SK-N-DZ (cell line): Measurements from ENCODE around the gene GLI3. TPM values are rescaled to one million over a fixed set of nuclear protein-coding genes. Genes with fewer than 3 reads are reported as not detected.
A peak's percentile ranks its signal among the peaks of the same experiment; 100 is the strongest.

Experiments used
- DNase-seq: peaks from one replicate; pipeline ENCODE4 v3.0.0-alpha.2; 2015; ENCODE audit warnings: low spot score
- polyA plus RNA-seq, 2 experiments: library from polyadenylated mRNA; depleted of rRNA; stranded (reverse); fragments of >200 nt; gene quantifications; 2 replicates each; pipeline ENCODE4 v1.2.3, GENCODE V29; 2014

The GLI3 gene
- polyA plus RNA-seq (2014; cell fraction: cytosol; rRNA removed), result 2.4 and 2.6 TPM in 2 replicates
- 1.5 and 3.5 TPM in 2 replicates for polyA plus RNA-seq (2014; cell fraction: nucleus; rRNA removed)

DNA sequence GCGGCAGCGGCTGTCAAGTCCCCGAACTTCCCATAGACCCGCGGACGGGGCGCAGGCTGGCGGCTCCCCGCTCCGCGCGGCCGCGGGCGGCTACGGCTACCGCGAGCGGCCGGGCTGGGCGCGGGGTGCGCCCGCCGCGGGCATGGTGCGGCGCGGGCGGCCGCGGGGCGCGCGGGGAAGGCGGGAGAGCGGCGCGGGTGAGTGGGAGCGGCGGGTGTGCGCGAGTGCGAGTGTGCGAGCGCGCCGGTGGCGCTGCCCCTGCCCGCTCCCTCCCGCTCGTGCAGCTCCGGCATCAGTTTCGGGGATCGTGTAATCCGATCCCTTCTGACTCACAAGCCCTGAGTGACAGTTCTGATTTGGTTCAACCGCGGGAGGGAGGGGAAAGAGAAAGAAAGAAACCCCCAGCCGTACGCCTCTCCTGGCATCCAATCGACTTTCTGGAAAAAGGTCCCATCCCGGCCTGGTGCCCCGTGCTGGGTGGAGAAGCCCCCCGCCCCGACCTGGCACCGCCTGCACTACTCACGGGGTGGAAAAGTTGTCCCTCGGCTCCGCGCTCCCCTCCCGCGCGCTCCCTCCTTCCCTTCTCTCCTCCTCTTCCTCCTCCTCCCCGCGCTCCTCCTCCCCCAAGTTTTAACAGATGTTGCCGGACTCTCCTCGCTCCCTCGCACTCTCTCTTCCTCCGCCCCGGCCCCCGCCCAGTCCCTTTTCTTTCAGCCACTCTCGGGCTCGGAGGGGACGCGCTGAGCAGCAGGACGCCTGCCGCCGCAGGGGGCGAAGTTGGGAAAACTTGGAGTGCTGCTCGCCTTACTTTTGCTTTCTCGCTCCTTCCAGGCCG, at the start of gene GLI3:
GLI3 (minus strand) TSS at position 234 of the 835 bp plus-strand sequence. CDS start 13,956 bp downstream, outside the sequence.
- peak; percentile 74 for DNase-seq

DNA sequence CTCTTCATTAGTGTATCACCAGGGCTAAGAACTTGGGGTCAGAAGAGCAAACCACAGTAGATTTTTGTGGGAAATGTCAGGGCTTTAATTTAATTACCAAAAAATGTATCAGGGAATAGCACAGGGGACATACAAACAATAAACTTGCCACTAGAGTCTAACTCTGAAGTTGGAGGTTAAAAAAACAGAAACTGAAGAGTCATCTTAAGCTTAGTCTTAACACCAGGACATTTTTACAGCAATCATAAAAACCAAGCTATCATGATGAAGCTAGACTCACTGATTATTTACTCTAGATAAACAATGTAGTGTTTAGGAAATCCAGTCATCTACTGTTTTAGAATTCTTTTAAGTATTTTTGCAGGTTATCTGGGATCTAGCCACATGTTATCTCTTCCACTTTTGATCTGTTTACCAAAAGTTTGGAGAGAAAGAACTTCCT, 48.4 kb upstream of the GLI3 start:
- no peak for DNase-seq

DNA sequence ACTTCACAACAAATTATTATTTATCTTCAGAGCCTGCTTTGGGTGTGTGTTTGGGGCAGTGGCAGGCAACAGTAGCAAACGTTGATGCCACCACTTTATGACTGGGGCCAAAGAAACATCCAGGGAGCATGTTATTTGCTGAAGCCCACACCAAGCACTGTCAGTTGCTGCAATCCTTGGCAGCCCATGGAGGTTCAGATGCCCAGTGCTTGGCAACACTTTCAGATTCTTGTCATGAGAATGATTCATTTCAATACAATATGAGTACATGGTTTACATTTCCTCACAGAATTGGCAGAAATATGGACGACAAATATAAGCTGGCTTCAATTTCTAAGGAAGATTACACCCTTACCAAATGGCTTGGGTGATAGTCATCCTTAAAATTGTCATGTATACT, 46.5 kb upstream of the GLI3 start:
- DNase-seq, result no peak

DNA sequence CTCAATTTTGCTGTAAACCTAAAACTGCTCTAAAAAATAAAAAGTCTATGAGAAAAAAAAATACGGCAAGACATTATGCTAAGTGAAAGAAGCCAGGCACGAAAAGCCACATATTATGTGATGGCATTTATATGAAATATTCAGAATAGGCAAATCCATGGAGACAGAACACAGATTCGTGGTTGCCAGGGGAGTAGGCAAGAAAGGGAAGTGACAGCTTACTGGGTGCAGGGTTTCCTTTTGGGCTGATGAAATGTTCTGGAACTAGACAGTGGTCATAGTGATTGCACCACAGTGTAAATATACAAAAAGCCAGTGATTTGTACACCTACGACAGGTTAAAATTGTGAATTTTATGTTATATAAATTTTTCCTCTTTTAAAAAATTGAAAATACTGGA, 41.3 kb upstream of the GLI3 start:
- DNase-seq, result no peak

DNA sequence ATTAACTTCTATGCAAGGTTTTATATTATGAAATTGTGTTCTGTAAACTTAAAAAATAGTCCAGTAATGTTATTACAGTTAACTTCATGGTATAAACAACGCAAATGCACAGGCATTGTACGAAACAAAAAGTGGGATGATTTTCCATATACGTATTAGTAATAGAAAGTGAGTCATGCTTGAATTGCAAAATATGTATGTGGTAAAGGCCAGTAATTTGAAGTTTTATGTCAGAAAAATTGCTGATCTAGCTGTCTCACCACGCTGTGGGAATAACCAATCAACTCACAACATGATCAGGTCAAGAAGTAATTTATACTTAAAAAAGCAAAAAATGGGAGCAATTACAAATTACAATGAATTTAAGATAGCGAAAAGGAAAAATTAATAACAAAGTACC, 37.0 kb upstream of the GLI3 start:
- DNase-seq, result no peak

DNA sequence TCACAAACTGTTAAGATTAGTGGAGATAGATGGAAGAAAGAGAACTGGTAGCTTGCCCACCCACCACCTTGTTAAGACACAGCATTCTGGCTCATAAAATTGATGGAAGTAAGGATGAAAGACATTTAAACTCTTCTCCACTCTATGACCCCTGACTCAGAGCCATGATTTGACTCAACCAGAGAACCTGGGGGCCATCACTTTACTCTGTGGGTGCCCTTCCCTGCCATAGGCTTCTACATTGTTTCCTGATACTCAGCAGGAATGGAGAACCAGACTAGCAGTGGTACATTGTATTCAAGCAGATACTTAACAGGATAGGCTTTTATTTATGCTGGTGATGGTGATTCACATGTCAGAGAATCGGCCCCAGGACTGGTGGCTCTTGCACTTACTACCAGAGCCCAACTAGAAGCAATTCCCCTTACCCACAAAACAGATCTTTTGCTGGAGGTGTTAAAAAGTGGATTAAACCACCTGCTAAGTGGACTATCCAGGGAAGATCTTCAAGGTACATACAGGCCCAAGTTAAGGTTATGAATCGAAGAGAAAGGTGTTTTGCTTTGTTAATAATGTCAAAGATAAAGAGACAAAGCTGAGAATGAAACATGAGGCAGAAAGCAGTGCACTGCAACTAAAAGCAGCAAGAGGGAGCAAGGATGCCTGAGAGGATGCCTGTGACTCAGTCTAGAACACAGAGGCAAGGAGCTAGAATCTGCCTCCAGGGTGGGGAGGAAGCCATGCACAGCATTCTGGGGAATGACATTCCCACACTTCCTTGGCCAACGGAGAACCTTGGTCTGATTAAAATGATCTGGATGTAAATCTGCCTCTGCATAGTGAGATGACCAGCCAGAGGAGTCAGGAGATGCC, 36.0 kb upstream of the GLI3 start:
- DNase-seq, result peak; percentile 21

DNA sequence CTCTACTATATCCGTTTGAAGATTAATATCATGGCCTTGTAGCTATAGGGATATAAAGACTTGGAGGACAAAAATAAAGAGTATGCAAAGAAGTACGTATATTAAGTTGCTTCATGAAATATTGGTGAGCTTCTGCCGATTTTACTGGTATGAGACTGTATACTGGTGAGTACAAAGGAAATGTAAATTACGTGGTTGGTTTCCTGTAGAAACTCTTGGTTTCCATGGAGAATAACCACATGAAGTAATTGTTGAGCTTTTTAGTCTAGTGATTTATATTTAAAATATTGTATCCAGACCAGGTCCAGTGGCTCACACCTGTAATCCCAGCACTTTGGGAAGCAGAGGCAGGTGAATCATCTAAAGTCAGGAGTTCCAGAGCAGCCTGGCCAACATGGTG, 32.2 kb upstream of the GLI3 start:
- DNase-seq, result no peak

DNA sequence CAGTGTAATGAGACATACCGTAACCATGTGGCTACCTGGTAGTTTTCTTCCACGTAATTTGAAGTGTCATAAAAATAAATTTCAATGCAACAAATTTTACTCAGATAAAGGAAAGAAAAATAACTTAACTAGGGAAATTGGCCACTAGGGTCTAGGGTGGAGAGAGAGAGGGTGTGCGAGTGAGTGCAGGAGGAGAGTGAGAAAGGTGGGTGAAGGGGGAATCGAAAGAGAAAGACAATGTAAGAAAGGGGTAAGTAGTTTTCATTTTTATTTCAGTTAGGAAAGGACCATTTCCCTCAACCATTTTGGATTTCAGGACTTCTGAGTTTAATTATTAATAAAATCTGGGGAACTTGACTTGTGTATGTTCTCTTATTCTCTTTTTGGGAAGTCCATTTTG, 27.7 kb upstream of the GLI3 start:
- no peak for DNase-seq

DNA sequence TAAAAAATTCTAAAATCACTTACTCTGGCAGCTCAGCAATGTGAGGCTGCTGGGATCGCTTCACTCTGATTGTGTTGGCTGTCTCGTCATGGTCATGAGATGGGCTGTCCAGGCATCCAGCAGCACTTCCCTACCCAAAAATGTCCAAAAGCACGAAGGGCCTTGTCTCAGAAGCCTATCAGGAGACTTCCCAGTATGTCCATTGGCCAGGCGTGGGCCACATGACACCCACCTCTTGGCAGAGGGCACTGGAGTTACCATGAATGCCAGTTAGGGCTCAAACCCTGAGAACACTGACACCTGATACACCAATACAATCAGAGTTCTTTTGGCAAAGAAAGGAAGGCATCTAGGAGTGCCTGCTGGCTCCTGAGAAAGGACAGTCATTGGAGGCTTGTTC, 27.0 kb upstream of the GLI3 start:
- no peak for DNase-seq

DNA sequence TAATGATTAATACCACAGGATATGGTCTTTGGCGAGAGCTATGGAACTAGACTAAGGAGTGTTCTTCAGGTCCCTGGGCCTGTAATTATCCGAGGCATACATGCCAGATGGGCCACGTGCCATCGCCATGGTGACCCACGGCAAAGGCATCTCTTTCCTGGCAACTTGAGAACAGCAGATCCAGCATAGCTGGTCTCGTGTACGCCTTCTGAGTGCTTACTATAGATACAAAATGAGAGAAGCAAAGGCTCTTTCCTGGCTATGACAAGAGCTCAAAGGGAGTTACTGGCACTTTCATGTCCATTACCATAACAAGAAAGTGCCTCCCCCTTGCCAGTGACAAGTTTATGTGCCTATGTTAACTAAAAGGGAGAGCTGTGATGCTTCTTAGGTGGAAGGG, 26.0 kb upstream of the GLI3 start:
- DNase-seq, result peak; percentile 21

DNA sequence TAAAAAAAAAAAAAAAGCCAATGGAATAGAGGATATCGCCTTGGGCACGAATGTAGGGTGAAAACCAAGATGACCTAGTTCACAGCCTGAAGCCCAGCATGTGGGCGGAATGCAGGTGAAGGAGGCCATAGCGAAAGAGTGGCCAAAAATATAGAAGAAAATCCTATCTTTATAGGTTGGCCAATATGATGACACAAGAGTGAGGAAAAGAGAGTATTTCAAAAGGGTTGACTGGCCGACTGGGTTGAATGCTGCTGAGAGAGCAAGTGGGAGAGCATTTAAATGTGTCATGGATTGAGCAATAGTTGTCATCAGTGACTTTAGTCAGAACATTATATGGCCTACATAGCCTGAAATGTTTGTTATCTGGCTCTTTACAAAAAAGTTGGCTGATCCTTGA, 17.2 kb upstream of the GLI3 start:
- no peak for DNase-seq

DNA sequence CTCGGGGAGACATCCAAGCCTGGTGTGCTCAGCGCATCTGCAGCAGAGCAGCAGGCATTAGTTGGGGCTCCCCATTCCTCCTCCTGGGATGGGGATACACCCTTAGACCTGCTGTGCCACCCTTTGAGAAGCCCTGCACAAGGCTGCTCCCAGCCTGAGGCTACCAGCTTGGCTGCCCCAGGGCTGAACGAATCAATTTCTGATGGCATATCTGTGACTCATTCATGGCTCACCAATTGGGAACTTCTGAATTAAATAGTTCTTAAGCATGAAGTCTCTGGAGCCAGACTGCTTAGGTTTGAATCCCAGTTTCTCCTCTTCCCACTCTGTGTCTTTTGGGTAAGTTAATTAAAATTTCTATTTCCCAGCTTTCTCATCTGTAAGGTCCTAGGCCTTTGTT, 16.3 kb upstream of the GLI3 start:
- DNase-seq, result no peak

DNA sequence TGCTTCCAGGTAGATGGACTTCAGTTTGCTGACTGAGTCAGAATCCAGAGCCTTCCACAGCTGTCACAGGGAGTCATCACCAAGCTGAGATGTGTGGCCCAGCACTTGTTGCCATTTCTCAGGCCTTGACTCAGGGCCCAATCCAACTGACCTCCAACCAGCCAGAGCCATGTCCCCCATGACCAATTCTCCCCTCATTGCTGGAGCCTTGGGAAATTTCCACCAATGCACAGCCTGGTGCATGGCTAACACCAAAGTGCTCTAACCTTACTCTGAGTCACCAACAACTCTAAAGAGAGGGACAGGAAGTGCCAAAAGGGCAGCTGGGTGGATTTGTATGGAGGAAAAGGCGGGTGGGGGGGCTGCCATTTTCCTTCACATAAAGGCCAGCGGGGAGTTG, 13.4 kb upstream of the GLI3 start:
- DNase-seq, result no peak

DNA sequence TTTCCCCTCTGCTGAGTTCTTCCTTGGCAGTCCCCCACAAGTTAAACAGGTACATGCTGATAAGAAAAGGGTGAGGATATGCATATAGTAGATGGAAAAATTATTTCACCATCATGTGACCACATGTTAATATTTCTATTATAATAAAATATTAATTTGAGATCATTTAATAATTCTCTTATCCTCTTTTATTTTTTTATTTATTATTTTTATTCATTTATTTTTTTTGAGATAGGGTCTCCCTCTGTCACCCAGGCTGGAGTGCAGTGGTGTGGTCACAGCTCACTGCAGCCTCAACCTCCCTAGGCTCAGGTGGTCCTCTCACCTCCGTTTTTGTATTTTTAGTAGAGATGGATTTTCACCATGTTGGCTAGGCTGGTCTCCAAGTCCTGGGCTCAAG, 11.6 kb upstream of the GLI3 start:
- no peak for DNase-seq

DNA sequence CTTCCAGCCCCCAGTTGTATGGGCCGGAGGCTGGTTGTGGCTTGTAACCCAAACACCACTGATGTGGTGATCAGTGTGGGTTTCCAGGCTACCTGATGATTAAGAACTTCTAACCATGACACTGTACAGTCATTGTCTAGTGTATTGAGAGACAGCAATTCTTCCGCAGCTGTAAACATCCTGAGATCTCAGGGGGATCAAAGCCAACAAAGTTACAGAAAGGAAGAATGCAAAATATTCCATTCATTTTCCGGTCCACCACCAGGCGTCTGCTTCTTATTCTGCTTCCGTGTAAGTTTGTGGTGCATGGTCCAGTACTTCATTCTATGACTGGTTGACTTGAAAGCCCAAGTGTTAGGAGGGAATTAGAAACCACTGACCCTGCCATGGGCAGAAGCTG, 10.3 kb upstream of the GLI3 start:
- DNase-seq, result no peak

DNA sequence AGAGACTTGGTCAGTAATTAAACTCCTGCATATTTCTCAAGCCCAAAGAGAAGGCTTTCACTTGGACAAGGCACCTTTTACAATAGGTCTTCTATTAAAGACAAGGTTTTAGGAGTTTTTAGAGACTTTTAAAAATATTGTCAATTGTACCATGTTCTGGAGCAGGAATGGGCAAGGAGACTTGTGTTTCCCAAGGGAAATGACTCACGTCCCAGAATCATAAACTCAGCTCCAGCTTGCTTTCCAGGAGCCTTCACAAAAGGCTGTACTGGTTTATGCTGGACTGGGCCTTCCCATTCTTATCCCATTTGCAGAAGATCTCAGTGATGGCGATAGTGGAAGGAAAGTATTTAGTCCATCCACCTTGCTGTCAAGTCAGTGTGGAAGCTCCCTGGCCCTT, 7.8 kb upstream of the GLI3 start:
- no peak for DNase-seq

DNA sequence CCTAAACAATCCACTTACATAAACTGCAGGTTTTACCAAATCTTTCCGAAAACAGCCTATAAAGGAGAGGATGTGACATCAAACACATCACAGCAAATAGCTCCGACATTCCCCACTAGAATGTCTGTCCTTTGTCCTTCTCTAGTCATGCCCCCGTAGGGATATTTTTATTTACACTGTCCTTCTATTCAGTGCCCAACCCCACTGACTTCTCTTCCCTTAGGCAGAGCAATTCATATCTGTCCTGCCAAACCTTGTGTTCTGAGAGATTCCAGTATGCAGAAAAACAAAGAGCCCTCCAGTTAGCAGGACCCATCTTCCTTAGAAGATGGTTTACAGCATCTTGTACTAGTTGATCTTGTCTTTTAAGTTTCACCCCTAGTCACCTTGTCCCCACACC, 5.4 kb upstream of the GLI3 start:
- DNase-seq, result no peak

DNA sequence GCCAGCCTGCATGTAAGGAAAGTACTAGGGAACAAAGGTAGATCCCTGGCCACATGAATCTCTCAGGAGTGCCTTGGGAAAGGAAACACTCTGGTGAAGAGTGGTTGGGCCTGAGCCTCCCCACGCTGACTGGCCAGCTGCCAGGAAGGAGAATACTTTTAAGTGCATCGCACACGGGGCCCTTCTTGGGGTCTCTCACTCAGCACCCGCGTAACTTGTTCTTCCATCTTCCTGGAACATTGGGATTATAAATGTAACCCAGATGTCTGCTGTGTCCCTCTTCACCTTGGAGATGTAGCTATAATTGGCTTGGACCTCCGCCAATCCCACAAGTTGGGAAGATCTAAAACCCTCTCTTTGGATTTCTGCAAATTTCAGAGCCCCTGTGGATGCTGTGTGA, 4.4 kb upstream of the GLI3 start:
- DNase-seq, result no peak

DNA sequence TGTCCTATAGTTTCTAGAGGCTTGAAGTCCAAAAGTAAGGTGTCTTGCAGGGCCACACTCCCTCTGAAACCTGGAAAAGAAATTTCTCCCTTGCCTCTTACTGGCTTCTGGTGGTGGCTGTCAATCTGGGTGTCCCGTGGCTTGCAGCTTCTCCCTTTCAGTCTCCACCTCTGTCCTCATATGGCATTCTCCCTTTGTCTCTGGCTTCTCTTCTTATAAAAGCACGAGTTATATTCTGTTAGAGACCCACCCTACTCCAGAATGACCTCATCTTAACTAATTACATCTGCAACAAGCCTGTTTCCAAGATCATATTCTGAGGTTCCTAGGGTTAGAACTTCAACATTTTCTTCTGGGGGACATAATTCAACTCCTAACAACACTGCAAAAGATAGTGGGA, 3.4 kb upstream of the GLI3 start:
- DNase-seq, result no peak

DNA sequence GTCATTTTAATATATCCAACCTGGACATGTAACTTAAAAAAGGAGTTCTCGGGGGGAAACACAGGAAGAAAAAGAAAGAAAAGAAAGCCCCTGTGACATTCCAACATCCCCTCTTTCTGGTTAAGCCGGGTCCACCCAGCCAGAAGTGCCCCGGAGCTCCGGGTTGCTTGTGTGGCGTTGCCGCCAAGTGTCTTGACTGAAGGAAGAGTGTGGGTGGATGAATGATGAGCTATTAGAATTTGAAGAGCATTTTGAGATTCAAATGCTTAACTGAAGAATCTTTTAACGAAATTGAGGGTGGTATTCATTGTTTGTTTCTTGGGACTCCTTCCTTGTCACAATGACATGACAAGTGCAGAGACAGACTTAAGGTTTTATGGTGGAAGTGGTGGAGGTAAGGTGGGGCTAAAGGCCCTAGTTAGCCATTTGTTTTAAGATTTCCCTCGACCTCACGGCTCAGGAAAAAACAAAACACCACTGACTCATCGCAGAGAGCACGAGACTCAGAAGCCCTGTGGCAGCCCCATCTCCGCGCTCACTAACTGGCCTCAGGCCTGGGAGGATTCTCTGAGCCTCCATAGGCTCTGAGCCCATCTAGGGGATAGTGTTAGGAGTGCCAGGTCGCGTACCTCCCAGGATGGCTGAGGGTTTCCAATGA, 1.8 kb upstream of the GLI3 start:
- DNase-seq, result no peak

DNA sequence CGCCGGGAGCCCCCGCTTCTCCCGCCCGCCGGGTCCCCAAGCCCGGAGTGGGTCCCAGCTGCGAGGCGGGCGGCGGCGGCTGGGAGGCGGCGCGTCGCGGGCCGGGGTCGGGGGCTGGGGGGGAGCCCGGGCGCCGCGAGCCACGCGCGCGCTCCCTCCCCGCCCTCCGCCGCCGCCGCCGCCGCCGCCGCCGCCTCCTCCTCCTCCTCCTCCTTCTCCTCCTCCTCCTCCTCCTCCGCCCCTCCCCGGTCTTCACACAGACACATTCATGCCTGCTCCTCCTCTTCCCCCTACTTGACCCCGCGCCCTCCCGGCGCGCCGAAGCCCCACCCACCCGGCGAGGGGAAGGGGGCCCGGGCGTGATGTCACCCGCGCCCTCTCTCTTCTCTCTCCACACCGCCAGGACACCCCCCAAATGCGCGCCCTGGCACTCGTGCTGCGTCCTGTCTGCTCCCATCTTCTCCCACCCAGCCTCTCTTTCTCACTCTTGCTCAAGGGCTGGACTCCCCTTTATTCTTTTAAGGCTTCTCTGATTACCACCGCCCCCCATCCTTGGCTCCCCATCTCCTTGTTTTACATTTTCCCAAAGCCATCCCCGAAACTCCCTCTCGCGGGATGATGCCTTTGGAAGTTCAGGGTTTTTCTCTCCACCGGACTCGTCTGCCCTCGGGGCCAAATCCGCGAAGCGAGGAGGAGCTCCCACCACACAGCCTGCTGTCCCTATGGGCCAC, 967 bp upstream of the GLI3 start:
- peak; percentile 62 for DNase-seq
